Activated naive CD8-positive, alpha-beta T cell (primary cell): ENCODE measurements around the gene CT45A7.
"Not testable (repeated sequence)": the region's sequence is repeated elsewhere in the genome, so short reads cannot be mapped to it uniquely, and the experiment has no call there.

Source experiments
- H3K27ac Mint-ChIP-seq: one replicate; pipeline ENCODE4 v1.8.0; 2021; ENCODE audit warnings: mixed read lengths
- H3K27me3 Mint-ChIP-seq: one replicate; pipeline ENCODE4 v1.8.0; 2021; ENCODE audit warnings: mixed read lengths
- H3K36me3 Mint-ChIP-seq: one replicate; pipeline ENCODE4 v1.8.0; 2021; ENCODE audit warnings: mixed read lengths
- H3K4me1 Mint-ChIP-seq: one replicate; pipeline ENCODE4 v1.8.0; 2021; ENCODE audit warnings: low read depth, mixed read lengths
- H3K4me3 Mint-ChIP-seq: one replicate; pipeline ENCODE4 v1.8.0; 2021; ENCODE audit warnings: mild to moderate bottlenecking, mixed read lengths
- H3K9me3 Mint-ChIP-seq: one replicate; pipeline ENCODE4 v1.8.0; 2021; ENCODE audit warnings: low read depth, mixed read lengths

The CT45A7 gene, protein sequence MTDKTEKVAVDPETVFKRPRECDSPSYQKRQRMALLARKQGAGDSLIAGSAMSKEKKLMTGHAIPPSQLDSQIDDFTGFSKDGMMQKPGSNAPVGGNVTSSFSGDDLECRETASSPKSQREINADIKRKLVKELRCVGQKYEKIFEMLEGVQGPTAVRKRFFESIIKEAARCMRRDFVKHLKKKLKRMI

DNA sequence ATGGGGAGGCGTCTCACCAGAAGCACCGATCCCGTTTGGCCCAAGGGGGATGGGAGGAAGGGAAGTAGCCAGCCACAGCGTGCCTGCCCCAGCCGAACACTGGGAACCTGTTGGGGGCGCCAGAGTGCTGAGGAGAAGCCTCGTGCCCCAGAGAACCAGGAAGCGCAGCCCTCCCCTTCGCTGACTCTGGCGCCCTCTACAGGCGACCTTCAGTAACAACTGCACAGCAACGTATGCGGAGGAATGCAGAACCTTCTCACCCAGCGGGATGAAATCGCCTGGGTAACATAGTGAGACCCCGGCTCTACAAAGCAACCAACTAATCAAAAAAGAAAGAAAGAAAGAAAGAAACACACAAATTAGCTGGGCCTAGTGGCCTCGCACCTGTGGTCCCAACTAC is at the start of gene CT45A7:
Gene CT45A7, minus strand, starts transcription at position 101 of the 400 bp plus-strand sequence. CDS start 3,747 bp downstream, outside the sequence.
- H3K27me3 Mint-ChIP-seq, H3K4me3 Mint-ChIP-seq: not testable (repeated sequence)

DNA sequence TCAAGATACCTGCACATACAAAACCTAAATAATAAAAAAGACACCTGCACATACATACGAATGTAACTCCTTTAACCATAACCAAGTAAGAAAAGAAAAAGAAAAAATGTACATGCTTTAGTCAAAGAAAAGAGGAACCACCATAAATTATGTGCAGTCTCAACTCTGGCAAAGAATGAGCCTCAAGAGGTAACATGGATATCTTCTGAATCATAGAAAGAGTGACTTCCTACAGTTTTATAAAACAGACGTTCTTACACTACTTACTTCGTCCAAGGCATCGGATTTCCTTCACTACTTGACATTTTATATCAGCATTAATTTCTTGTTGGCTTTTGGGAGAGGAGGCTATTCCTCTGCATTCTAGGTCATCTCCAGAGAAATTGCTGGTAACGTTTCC is 45.7 kb upstream of the CT45A7 start:
- not testable (repeated sequence) for H3K27ac Mint-ChIP-seq, H3K4me3 Mint-ChIP-seq, H3K36me3 Mint-ChIP-seq, H3K9me3 Mint-ChIP-seq, H3K27me3 Mint-ChIP-seq, H3K4me1 Mint-ChIP-seq

More for the DNA sequence above, at the start of gene CT45A7:
- not testable (repeated sequence) for H3K9me3 Mint-ChIP-seq, H3K4me1 Mint-ChIP-seq, H3K36me3 Mint-ChIP-seq, H3K27ac Mint-ChIP-seq

DNA sequence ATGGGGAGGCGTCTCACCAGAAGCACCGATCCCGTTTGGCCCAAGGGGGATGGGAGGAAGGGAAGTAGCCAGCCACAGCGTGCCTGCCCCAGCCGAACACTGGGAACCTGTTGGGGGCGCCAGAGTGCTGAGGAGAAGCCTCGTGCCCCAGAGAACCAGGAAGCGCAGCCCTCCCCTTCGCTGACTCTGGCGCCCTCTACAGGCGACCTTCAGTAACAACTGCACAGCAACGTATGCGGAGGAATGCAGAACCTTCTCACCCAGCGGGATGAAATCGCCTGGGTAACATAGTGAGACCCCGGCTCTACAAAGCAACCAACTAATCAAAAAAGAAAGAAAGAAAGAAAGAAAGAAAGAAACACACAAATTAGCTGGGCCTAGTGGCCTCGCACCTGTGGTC is 34.6 kb upstream of the CT45A7 start, which contains the start of gene CT45A9:
Gene CT45A9, minus strand, starts transcription at position 101 of the 400 bp plus-strand sequence. CDS start 3,751 bp downstream, outside the sequence.
- H3K27ac Mint-ChIP-seq, H3K4me3 Mint-ChIP-seq, H3K36me3 Mint-ChIP-seq, H3K4me1 Mint-ChIP-seq, H3K9me3 Mint-ChIP-seq, H3K27me3 Mint-ChIP-seq: not testable (repeated sequence)

DNA sequence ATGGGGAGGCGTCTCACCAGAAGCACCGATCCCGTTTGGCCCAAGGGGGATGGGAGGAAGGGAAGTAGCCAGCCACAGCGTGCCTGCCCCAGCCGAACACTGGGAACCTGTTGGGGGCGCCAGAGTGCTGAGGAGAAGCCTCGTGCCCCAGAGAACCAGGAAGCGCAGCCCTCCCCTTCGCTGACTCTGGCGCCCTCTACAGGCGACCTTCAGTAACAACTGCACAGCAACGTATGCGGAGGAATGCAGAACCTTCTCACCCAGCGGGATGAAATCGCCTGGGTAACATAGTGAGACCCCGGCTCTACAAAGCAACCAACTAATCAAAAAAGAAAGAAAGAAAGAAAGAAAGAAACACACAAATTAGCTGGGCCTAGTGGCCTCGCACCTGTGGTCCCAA is 17.4 kb upstream of the CT45A7 start, which contains the start of gene CT45A8:
Gene CT45A8, minus strand, starts transcription at position 101 of the 400 bp plus-strand sequence. CDS start 3,755 bp downstream, outside the sequence.
- not testable (repeated sequence) for H3K27ac Mint-ChIP-seq, H3K27me3 Mint-ChIP-seq, H3K4me1 Mint-ChIP-seq, H3K4me3 Mint-ChIP-seq, H3K9me3 Mint-ChIP-seq, H3K36me3 Mint-ChIP-seq

DNA sequence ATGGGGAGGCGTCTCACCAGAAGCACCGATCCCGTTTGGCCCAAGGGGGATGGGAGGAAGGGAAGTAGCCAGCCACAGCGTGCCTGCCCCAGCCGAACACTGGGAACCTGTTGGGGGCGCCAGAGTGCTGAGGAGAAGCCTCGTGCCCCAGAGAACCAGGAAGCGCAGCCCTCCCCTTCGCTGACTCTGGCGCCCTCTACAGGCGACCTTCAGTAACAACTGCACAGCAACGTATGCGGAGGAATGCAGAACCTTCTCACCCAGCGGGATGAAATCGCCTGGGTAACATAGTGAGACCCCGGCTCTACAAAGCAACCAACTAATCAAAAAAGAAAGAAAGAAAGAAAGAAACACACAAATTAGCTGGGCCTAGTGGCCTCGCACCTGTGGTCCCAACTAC is 17.2 kb downstream of the CT45A7 start, which contains the start of gene CT45A2:
Gene CT45A2, minus strand, starts transcription at position 101 of the 400 bp plus-strand sequence. CDS start 3,747 bp downstream, outside the sequence.
- not testable (repeated sequence) for H3K36me3 Mint-ChIP-seq, H3K27me3 Mint-ChIP-seq, H3K27ac Mint-ChIP-seq, H3K9me3 Mint-ChIP-seq, H3K4me1 Mint-ChIP-seq, H3K4me3 Mint-ChIP-seq

DNA sequence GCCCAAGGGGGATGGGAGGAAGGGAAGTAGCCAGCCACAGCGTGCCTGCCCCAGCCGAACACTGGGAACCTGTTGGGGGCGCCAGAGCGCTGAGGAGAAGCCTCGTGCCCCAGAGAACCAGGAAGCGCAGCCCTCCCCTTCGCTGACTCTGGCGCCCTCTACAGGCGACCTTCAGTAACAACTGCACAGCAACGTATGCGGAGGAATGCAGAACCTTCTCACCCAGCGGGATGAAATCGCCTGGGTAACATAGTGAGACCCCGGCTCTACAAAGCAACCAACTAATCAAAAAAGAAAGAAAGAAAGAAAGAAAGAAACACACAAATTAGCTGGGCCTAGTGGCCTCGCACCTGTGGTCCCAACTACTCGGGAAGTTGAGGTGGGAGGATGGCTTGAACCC is 34.4 kb downstream of the CT45A7 start, which contains the start of gene CT45A6:
Gene CT45A6, minus strand, starts transcription at position 101 of the 400 bp plus-strand sequence. CDS start 3,794 bp downstream, outside the sequence.
- H3K9me3 Mint-ChIP-seq, H3K4me1 Mint-ChIP-seq, H3K36me3 Mint-ChIP-seq, H3K27me3 Mint-ChIP-seq, H3K27ac Mint-ChIP-seq, H3K4me3 Mint-ChIP-seq: not testable (repeated sequence)

DNA sequence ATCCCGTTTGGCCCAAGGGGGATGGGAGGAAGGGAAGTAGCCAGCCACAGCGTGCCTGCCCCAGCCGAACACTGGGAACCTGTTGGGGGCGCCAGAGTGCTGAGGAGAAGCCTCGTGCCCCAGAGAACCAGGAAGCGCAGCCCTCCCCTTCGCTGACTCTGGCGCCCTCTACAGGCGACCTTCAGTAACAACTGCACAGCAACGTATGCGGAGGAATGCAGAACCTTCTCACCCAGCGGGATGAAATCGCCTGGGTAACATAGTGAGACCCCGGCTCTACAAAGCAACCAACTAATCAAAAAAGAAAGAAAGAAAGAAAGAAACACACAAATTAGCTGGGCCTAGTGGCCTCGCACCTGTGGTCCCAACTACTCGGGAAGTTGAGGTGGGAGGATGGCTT is 51.7 kb downstream of the CT45A7 start, which contains the start of gene CT45A5:
Gene CT45A5, minus strand, starts transcription at position 101 of the 400 bp plus-strand sequence. CDS start 3,774 bp downstream, outside the sequence.
- not testable (repeated sequence) for H3K27ac Mint-ChIP-seq, H3K4me1 Mint-ChIP-seq, H3K36me3 Mint-ChIP-seq, H3K4me3 Mint-ChIP-seq, H3K9me3 Mint-ChIP-seq, H3K27me3 Mint-ChIP-seq
